ENCODE data around the gene EHMT1. TPM values are rescaled to one million over a fixed set of nuclear protein-coding genes. Genes with fewer than 3 reads are reported as not detected.

EHMT1 gene
- total RNA-seq, 1 donor from 2014 or later, result 82.7 TPM

- no peak overlapping the region for H3K4me3 ChIP-seq
- H3K4me1 ChIP-seq, result no peaks in the 10 kb centered on the region
- H3K27me3 ChIP-seq, result no peaks in the 10 kb centered on the region
- intact Hi-C loops (cut with DNase I), result no loop called here
- ATAC-seq, result peak; percentile 85
- H3K27ac ChIP-seq, result no peak overlapping the region
- peak; percentile 82 for DNase-seq
- H3K9me3 ChIP-seq, result no peaks in the 10 kb centered on the region
- TF ChIP-seq CTCF (IDR thresholded peaks at IDR 0.05), result no peak
- H3K36me3 ChIP-seq, result peaks cover 77% of the 10 kb centered on the region
Observed at GRCh38 chr9:137813651-137814415, 195.0 kb downstream of the EHMT1 start.

- intact Hi-C loops (cut with DNase I), result no loop called here
- no peaks in the 10 kb centered on the region for H3K4me1 ChIP-seq
- H3K4me3 ChIP-seq, result no peak overlapping the region
- DNase-seq, result no peak
- no peak for ATAC-seq
- no peak overlapping the region for H3K27ac ChIP-seq
- H3K9me3 ChIP-seq, result no peaks in the 10 kb centered on the region
- no peak for TF ChIP-seq CTCF (IDR thresholded peaks at IDR 0.05)
- no peaks in the 10 kb centered on the region for H3K27me3 ChIP-seq
- peaks cover 71% of the 10 kb centered on the region for H3K36me3 ChIP-seq
Observed at GRCh38 chr9:137814436-137814835, 195.6 kb downstream of the EHMT1 start.

- intact Hi-C loops (cut with DNase I), result no loop called here
- TF ChIP-seq CTCF (IDR thresholded peaks at IDR 0.05), result no peak
- Histone ChIP-seq H3K4me1 (no peaks in the 10 kb centered on the region), H3K27me3 (no peaks in the 10 kb centered on the region), H3K36me3 (peaks cover 70% of the 10 kb centered on the region), H3K27ac (no peak overlapping the region), H3K4me3 (no peak overlapping the region), H3K9me3 (no peaks in the 10 kb centered on the region)
- no peak for ATAC-seq
- no peak for DNase-seq
Observed at GRCh38 chr9:137814841-137815240, 196.0 kb downstream of the EHMT1 start.

- ATAC-seq (no peak), DNase-seq (peak; percentile 46)
- Histone ChIP-seq H3K36me3 (peaks cover 70% of the 10 kb centered on the region), H3K4me3 (no peak overlapping the region), H3K27ac (no peak overlapping the region), H3K9me3 (no peaks in the 10 kb centered on the region), H3K4me1 (no peaks in the 10 kb centered on the region), H3K27me3 (no peaks in the 10 kb centered on the region)
- TF ChIP-seq CTCF (IDR thresholded peaks at IDR 0.05), result no peak
- intact Hi-C loops (cut with DNase I), result no loop called here
Observed at GRCh38 chr9:137815256-137816255, 196.8 kb downstream of the EHMT1 start.

GRCh38 chr9:137816531-137817235 is 197.9 kb downstream of the EHMT1 start:
- Histone ChIP-seq H3K9me3 (no peaks in the 10 kb centered on the region), H3K4me3 (no peak overlapping the region), H3K27ac (no peak overlapping the region), H3K27me3 (no peaks in the 10 kb centered on the region), H3K4me1 (no peaks in the 10 kb centered on the region), H3K36me3 (peaks cover 76% of the 10 kb centered on the region)
- intact Hi-C loops (cut with DNase I), result no loop called here
- no peak for TF ChIP-seq CTCF (IDR thresholded peaks at IDR 0.05)
- DNase-seq, result peak; percentile 60
- ATAC-seq, result no peak

All from upper lobe of right lung (tissue), 1 donor.